Right atrium auricular region (tissue), 2 donors: Measurements from ENCODE around the gene TAX1BP1. TPM values are rescaled to one million over a fixed set of nuclear protein-coding genes. Genes with fewer than 3 reads are reported as not detected.

ENCODE experiments used
- DNase-seq: peaks from one replicate; pipeline ENCODE4 v3.0.0-alpha.2; 2019; ENCODE audit warnings: low spot score
- H3K27ac ChIP-seq, 2 donors: fragments of 200-600 bp; sonication (generic); 1 replicate in 1 of 2; 2 replicates in 1 of 2; pipeline ENCODE4 v1.5.1; 2016 to 2019
- H3K27me3 ChIP-seq, 2 donors: fragments of 200-600 bp; sonication (generic); one replicate each; pipeline versions ENCODE4 v1.5.1 to v1.6.0; 2017 to 2019
- H3K36me3 ChIP-seq: fragments of 200-600 bp; sonication (generic); one replicate; pipeline ENCODE4 v1.5.1; 2016
- H3K4me1 ChIP-seq, 2 donors: fragments of 200-600 bp; sonication (generic); one replicate each; pipeline versions ENCODE4 v1.5.1 to v1.6.0; 2017 to 2019
- H3K4me3 ChIP-seq, 2 donors: fragments of 200-600 bp; sonication (generic); 1 replicate in 1 of 2; 2 replicates in 1 of 2; pipeline ENCODE4 v1.5.1; 2017 to 2019; ENCODE audit warnings: mild to moderate bottlenecking in 1 of 2, moderate library complexity in 1 of 2
- H3K9me3 ChIP-seq, 2 donors: fragments of 200-600 bp; sonication (generic); one replicate each; pipeline ENCODE4 v1.5.1; 2019
- CTCF ChIP-seq, 2 donors: fragments of 200-600 bp; sonication (generic); IDR thresholded peaks; one replicate each; pipeline ENCODE4 v1.5.1; 2019; ENCODE audit warnings: antibody characterized with exemption in 2 of 2
- total RNA-seq, 2 donors: library from RNA; depleted of rRNA; stranded (reverse); fragments of >200 nt; gene quantifications; one replicate each; pipeline ENCODE4 v1.1.0, GENCODE V29; 2016

The TAX1BP1 gene
- total RNA-seq, 2 donors from 2014 or later, result 90.0 to 124 TPM

GRCh38 chr7:27871866-27872265, 131.9 kb downstream of the TAX1BP1 start:
- Histone ChIP-seq H3K9me3 (no peaks in the 10 kb centered on the region), H3K4me1 (peaks cover 0 to 16% of the 10 kb centered on the region in 2 donors), H3K36me3 (no peaks in the 10 kb centered on the region), H3K27me3 (no peaks in the 10 kb centered on the region), H3K4me3 (no peak overlapping the region), H3K27ac (no peak overlapping the region)
- TF ChIP-seq CTCF (IDR thresholded peaks at IDR 0.05), result no peak
- DNase-seq, result no peak

GRCh38 chr7:27872356-27873275, 132.7 kb downstream of the TAX1BP1 start:
- no peaks in the 10 kb centered on the region for H3K9me3 ChIP-seq
- TF ChIP-seq CTCF (IDR thresholded peaks at IDR 0.05), result no peak
- no peaks in the 10 kb centered on the region for H3K36me3 ChIP-seq
- no peak overlapping the region for H3K27ac ChIP-seq
- H3K27me3 ChIP-seq, result no peaks in the 10 kb centered on the region
- H3K4me3 ChIP-seq, result no peak overlapping the region
- peaks cover 0 to 16% of the 10 kb centered on the region in 2 donors for H3K4me1 ChIP-seq
- no peak for DNase-seq

- Histone ChIP-seq H3K27me3 (no peaks in the 10 kb centered on the region), H3K36me3 (no peaks in the 10 kb centered on the region), H3K27ac (no peak overlapping the region), H3K4me3 (no peak overlapping the region), H3K4me1 (peaks cover 0 to 16% of the 10 kb centered on the region in 2 donors), H3K9me3 (no peaks in the 10 kb centered on the region)
- no peak for TF ChIP-seq CTCF (IDR thresholded peaks at IDR 0.05)
- no peak for DNase-seq
These were observed 134.3 kb downstream of the TAX1BP1 start for GRCh38 chr7:27873981-27874957.

- Histone ChIP-seq H3K27ac (no peak overlapping the region), H3K36me3 (no peaks in the 10 kb centered on the region), H3K27me3 (no peaks in the 10 kb centered on the region), H3K9me3 (no peaks in the 10 kb centered on the region), H3K4me3 (no peak overlapping the region), H3K4me1 (peaks cover 0 to 16% of the 10 kb centered on the region in 2 donors)
- no peak for TF ChIP-seq CTCF (IDR thresholded peaks at IDR 0.05)
- no peak for DNase-seq
These were observed 135.1 kb downstream of the TAX1BP1 start for GRCh38 chr7:27875061-27875460.

GRCh38 chr7:27875832-27876231, 135.9 kb downstream of the TAX1BP1 start:
- H3K36me3 ChIP-seq, result no peaks in the 10 kb centered on the region
- no peak for DNase-seq
- no peak for TF ChIP-seq CTCF (IDR thresholded peaks at IDR 0.05)
- no peaks in the 10 kb centered on the region for H3K27me3 ChIP-seq
- H3K27ac ChIP-seq, result no peak overlapping the region
- no peaks in the 10 kb centered on the region for H3K9me3 ChIP-seq
- no peak overlapping the region for H3K4me3 ChIP-seq
- peaks cover 0 to 16% of the 10 kb centered on the region in 2 donors for H3K4me1 ChIP-seq
